Heart right ventricle (tissue), 16 donors: ENCODE data around the gene FPGS. TPM values are rescaled to one million over a fixed set of nuclear protein-coding genes. Genes with fewer than 3 reads are reported as not detected.
"Not testable (repeated sequence)": the region's sequence is repeated elsewhere in the genome, so short reads cannot be mapped to it uniquely, and the experiment has no call there.

ENCODE experiments used
- ATAC-seq, 8 donors: fragments of 200-7000 bp; cut with Tn5 transposase; one replicate each; pipeline ENCODE4 v1.9.1; 2020; ENCODE audit warnings: mild to moderate bottlenecking in 8 of 8, moderate library complexity in 8 of 8, moderate number of reproducible peaks in 1 of 8
- DNase-seq, 2 donors: peaks; one replicate each; pipeline ENCODE4 v3.0.0-alpha.2; 2020
- H3K27ac ChIP-seq, 10 donors: fragments of 200-600 bp; sonication (generic) in 2 of 10; one replicate each; pipeline versions ENCODE4 v1.5.0 to v1.8.0; 2020 to 2022; ENCODE audit warnings: mild to moderate bottlenecking in 3 of 10
- H3K27me3 ChIP-seq, 7 donors: fragments of 200-600 bp; one replicate each; pipeline ENCODE4 v1.8.0; 2021 to 2022; ENCODE audit warnings: mild to moderate bottlenecking in 2 of 7
- H3K36me3 ChIP-seq, 9 donors: fragments of 200-600 bp; sonication (generic) in 1 of 9; one replicate each; pipeline versions ENCODE4 v1.5.0 to v1.8.0; 2020 to 2022; ENCODE audit warnings: mild to moderate bottlenecking in 2 of 9
- H3K4me1 ChIP-seq, 9 donors: fragments of 200-600 bp; sonication (generic) in 1 of 9; one replicate each; pipeline versions ENCODE4 v1.5.0 to v1.8.0; 2020 to 2022; ENCODE audit warnings: mild to moderate bottlenecking in 4 of 9
- H3K4me3 ChIP-seq, 10 donors: fragments of 200-600 bp; sonication (generic) in 2 of 10; one replicate each; pipeline versions ENCODE4 v1.5.0 to v1.8.0; 2020 to 2022; ENCODE audit warnings: mild to moderate bottlenecking in 7 of 10, moderate library complexity in 2 of 10
- H3K9me3 ChIP-seq, 11 donors: fragments of 200-600 bp in 10 of 11; sonication (generic) in 2 of 11; one replicate each; pipeline versions ENCODE4 v1.5.0 to v1.8.0; 2013 to 2022; ENCODE audit warnings: mild to moderate bottlenecking in 2 of 11, control low read depth in 1 of 11, moderate library complexity in 1 of 11
- WGBS, 2 donors: extraction: QIAGEN DNeasy Blood & Tissue Kit; methylation state at CpG; one replicate each; pipeline ENCODE4 v1.1.7; 2013; ENCODE audit warnings: inconsistent platforms in 1 of 2; 5-methylcytosine and 5-hydroxymethylcytosine counted together
- intact Hi-C, 10 donors: fragments of 100-400 bp; cut with DNase I; formaldehyde crosslinking; loops; one replicate each; pipeline versions ENCODE4 v1.11.1 to v1.14.2; 2022
- polyA plus RNA-seq, 2 donors: library from polyadenylated mRNA; stranded (reverse); fragments of 200-250 nt; gene quantifications; one replicate each; pipeline ENCODE4 v1.2.3, GENCODE V29; 2013
- total RNA-seq, 10 donors: library from RNA; stranded (reverse); fragmentation: NEBNext Ultra II Directional in 3 of 10; extraction: Animal tissue kit (Norgen Biotek cat#: 25700) in 3 of 10; gene quantifications; one replicate each; pipeline versions ENCODE4 v1.2.1 to v1.2.4, GENCODE V29; 2021 to 2023
- TF ChIP-seq, protein P1 (sequence below), 9 donors: fragments of 200-600 bp; sonication (generic) in 2 of 9; IDR thresholded peaks; one replicate each; pipeline versions ENCODE4 v1.5.0 to v1.8.0; 2021 to 2022; ENCODE audit warnings: antibody characterized with exemption in 9 of 9, mild to moderate bottlenecking in 5 of 9, moderate library complexity in 1 of 9
- donor health status: Arrhythmogenic right ventricular cardiomyopathy.
- donor health status: ischemic (EF 13 %, LVEDD 7.1; RV severe dilation, severe dysfunction).
- donor health status: healthy with polysubstance abuse.
- donor health status: DM: no; HTN: yes; CAD: no.
- donor health status: DM: no; HTN: no; CAD: no.
- donor health status: ischemic (EF 25% LVEDD 6.9; RV normal size, moderate dysfunction).
- donor health status: ischemic (EF 25% LVEDD 5.7; RV mildly dilated, moderate dysfunction).
- donor health status: healthy.
- donor health status: DM: yes; HTN: yes; CAD: no.
- donor health status: Ischemic cardiomyopathy.
- donor health status: ischemic (EF 35%, LVEDD 5.7; RV mildly dilated, moderate dysfunction).
- donor health status: nonischemic (EF 11% LVEDD 7.7; RV severe dilation, severe dysfunction).
- donor health status: DM: yes; HTN: yes; CAD: no.
- donor health status: PGD.
- donor health status: ischemic (EF 29% LVEDD 5.4; RV normal size, mild dysfunction).
- donor health status: nonischemic (EF 23%, LVEDD 6.1; RV moderate dilation, normal function).

Gene FPGS
- total and polyA plus RNA-seq, 12 donors, result 40.2 to 58.5 (median 46.0) TPM

DNA sequence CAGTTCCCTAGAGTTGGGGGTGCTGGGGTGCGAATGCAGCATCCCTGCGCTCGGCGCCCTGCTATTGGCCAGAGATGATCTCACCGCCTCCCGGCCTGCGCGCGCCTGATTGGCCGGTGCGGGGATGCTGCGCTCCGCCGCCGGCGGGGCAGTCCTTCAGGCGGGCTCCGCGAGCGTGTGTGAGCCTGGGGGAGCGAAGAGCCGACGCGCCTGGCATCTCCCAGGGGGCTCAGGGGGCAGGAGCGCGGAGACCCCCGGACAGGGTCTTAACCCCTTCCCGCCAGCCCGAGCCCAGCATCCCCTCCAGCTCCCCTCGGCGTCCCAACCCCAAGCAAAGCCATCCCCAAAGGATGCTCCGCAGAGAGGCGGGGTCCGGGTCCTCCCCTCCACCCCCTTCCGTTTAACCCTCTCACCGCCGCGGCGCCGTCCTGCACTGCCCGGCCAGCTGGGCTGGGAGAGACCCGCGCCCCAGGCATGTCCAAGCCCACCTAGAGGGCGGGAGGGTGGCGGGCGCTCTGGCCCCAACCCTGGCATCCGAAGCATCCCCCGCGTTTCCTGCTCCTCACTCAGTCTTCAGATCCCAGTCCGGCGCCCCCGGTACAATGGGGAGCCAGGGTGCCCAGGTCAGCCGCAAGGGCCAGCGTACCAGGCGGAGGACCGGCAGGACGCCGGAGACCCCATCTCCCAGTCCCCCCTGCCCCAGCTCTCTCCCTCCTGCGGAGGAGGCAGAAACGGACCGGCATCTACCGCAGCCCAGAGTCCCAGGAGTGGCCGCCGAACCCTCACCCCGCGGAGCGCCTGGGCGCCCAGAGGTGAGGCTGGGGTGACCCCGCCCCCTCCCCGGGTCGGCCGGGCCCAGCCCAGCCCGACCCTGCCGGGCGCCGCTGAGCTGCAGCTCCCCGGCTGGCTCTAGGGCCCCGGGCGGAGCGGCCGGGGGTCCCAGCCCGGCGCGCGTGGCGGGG is 48.3 kb upstream of the FPGS start:
- H3K36me3 ChIP-seq, result peaks cover 0 to 74% (median 16%) of the 10 kb centered on the region in 9 donors
- 22 to 32% methylated on average over 75 to 86 of the region's 86 CpGs for WGBS, 2 donors
- TF ChIP-seq, protein P1, sequence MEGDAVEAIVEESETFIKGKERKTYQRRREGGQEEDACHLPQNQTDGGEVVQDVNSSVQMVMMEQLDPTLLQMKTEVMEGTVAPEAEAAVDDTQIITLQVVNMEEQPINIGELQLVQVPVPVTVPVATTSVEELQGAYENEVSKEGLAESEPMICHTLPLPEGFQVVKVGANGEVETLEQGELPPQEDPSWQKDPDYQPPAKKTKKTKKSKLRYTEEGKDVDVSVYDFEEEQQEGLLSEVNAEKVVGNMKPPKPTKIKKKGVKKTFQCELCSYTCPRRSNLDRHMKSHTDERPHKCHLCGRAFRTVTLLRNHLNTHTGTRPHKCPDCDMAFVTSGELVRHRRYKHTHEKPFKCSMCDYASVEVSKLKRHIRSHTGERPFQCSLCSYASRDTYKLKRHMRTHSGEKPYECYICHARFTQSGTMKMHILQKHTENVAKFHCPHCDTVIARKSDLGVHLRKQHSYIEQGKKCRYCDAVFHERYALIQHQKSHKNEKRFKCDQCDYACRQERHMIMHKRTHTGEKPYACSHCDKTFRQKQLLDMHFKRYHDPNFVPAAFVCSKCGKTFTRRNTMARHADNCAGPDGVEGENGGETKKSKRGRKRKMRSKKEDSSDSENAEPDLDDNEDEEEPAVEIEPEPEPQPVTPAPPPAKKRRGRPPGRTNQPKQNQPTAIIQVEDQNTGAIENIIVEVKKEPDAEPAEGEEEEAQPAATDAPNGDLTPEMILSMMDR (IDR thresholded peaks at IDR 0.05), result no peak
- H3K4me1 ChIP-seq, result peaks cover 6 to 75% (median 22%) of the 10 kb centered on the region in 9 donors
- intact Hi-C loops, result no loop called here
- H3K27ac ChIP-seq, result peak overlapping the region in 9 of 10 donors; percentile 60 to 86 (median 69)
- H3K27me3 ChIP-seq, result peaks cover 0 to 45% (median 27%) of the 10 kb centered on the region in 7 donors
- ATAC-seq (peak in 5 of 8 donors; percentile 9 to 31 (median 18)), DNase-seq (no peak)
- peak overlapping the region in 8 of 10 donors; percentile 24 to 51 (median 42) for H3K4me3 ChIP-seq
- no peaks in the 10 kb centered on the region for H3K9me3 ChIP-seq

DNA sequence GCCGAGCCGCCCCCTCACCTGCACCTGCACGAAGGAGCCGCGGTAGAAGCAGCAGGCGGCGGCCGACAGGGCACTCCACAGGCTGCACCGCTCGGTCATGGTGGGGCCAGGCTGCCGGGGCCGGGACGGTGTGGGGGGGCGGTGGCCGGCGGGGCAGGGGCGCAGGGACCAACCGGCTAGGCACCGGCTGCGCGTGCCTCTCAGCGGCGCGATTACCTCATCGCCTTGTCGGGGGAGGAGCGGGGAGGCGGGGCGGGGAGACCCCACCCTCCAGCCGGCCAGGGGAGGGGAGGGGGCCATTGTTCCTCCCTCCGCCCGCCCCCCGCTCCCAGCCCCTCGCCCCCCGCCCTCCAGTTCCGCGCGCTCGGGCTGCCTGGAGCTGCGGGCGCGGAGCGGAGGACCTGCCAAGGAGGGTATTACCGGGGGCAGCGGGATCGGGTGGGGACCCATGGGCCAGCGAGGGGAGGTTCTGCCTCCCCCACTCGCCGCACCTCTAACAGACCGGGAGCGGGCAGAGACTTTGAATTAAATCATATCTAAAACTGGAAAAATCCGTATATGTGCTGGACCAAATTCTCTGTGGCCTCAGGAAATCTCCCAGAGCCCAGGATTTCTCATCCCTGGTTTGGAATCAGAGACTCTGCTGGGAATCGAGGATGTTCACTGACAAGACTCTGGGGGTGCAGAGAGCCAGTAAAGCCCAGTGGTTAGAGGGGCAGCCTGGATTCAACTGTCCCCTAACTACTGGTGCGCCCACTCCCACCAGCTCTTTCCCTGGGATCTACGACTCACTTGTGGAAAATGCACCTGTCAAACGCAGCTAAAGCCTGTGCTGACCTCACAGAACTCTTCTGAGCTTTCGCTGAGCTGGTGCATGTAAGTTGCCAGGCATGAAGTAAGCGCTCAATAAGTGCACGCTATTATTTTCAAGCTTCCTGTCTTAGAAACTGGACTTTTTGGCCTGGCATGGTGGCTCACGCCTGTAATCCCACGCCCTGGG is 47.3 kb upstream of the FPGS start:
- H3K27ac ChIP-seq, result peak overlapping the region in 9 of 10 donors; percentile 60 to 86 (median 69)
- no peak for DNase-seq
- 15 to 18% methylated on average over 48 to 60 of the region's 61 CpGs for WGBS, 2 donors

DNA sequence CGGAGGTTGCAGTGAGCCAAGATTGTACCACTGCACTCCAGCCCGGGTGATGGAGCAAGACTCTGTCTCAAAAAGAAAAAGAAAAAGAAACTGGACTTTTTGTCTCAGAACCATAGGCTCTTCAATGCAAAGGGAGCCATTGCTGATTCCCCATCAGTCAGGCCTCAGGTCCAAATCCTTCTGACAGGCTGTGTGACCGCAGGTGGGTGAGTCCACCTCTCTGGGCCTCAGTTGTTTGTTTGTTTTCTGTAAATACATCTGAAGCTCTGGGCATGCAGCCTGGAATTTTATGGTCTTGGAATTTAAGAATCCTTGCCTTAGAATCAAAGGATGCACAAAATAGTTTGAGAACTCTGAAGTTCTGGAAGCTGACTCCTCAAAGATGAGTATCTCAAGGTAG is 46.4 kb upstream of the FPGS start:
- no peaks in the 10 kb centered on the region for H3K9me3 ChIP-seq
- intact Hi-C loops, result no loop called here
- ATAC-seq, result no peak
- TF ChIP-seq, protein P1 (IDR thresholded peaks at IDR 0.05), result no peak
- peak overlapping the region in 5 of 10 donors; percentile 24 to 51 (median 46) for H3K4me3 ChIP-seq
- peaks cover 0 to 45% (median 27%) of the 10 kb centered on the region in 7 donors for H3K27me3 ChIP-seq
- peak overlapping the region in 9 of 10 donors; percentile 43 to 86 (median 69) for H3K27ac ChIP-seq
- H3K4me1 ChIP-seq, result peaks cover 6 to 91% (median 28%) of the 10 kb centered on the region in 9 donors
- peaks cover 0 to 74% (median 4%) of the 10 kb centered on the region in 9 donors for H3K36me3 ChIP-seq
- DNase-seq, result no peak
- 82 to 90% methylated on average over 3 of the region's 3 CpGs for WGBS, 2 donors

More for the DNA sequence above, 47.3 kb upstream of the FPGS start:
- peak; percentile 20 to 67 (median 48) for ATAC-seq
- Histone ChIP-seq H3K9me3 (no peaks in the 10 kb centered on the region), H3K27me3 (peaks cover 0 to 45% (median 27%) of the 10 kb centered on the region in 7 donors), H3K4me3 (peak overlapping the region; percentile 12 to 51 (median 38)), H3K36me3 (peaks cover 0 to 74% (median 12%) of the 10 kb centered on the region in 9 donors), H3K4me1 (peaks cover 6 to 85% (median 23%) of the 10 kb centered on the region in 9 donors)
- intact Hi-C loops, result no loop called here
- TF ChIP-seq, protein P1 (IDR thresholded peaks at IDR 0.05), result no peak

DNA sequence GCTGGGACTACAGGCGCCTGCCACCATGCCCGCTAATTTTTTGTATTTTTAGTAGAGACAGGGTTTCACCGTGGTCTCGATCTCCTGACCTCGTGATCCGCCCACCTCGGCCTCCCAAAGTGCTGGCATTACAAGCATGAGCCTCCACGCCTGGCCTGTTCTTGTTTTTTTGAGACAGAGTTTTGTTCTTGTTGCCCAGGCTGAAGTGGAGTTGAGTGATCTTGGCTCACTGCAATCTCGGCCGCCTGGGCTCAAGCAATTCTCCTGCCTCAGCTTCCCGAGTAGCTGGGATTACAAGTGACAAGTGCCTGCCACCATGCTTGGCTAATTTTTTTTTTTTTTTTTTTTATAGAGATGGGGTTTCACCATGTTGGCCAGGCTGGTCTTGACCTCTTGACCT is 45.9 kb upstream of the FPGS start:
- ATAC-seq, H3K4me3 ChIP-seq, intact Hi-C loops, H3K9me3 ChIP-seq, DNase-seq: not testable (repeated sequence)
- Histone ChIP-seq H3K4me1 (peaks cover 8 to 93% (median 28%) of the 10 kb centered on the region in 9 donors), H3K27ac (peak overlapping the region in 5 of 10 donors; percentile 39 to 84 (median 75)), H3K36me3 (peaks cover 0 to 73% (median 0%) of the 10 kb centered on the region in 9 donors), H3K27me3 (peaks cover 0 to 45% (median 27%) of the 10 kb centered on the region in 7 donors)
- 73 to 78% methylated on average over 11 of the region's 11 CpGs for WGBS, 2 donors
